Stimulated activated CD4-positive, alpha-beta T cell treated with anti-CD3 and anti-CD28 coated beads, Interleukin-1b, Interleukin-23, amount 100 ng/mL, for 1 hour (primary cell): ENCODE measurements around the gene BYSL.

Experiments used
- DNase-seq, 2 donors: peaks; one replicate each; pipeline ENCODE4 v3.0.0-alpha.2; 2020; ENCODE audit warnings: low read depth in 2 of 2

The BYSL gene

DNA sequence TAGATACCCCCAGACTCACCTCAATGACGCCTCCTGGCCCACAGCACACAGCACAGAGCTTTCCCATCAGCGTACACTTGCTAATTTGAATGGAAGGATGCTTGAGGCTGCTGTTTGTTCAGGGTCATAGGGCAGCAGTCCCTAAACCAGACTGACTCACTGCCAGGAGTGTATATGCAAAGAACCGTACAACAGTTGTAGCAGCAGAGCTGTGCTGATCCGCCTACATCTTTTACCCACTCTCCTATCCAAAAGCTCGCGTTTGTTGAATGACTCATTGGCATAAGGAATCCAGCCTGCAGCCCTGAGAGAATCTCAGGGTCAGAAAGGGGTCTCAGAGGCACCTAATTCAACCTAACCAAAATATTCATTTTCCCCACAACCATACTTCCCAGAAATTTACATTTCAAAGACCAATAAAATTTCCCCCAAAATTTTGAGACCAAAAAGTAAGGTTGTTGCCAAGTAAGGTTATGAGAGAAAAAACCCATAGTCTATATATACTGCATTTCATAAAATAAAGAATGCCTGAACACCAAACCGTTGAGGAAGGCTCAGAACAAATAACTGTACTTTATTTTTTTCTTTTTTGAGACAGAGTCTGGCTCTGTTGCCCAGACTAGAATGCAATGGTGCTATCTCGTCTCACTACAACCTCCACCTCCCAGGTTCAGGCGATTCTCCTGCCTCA lies 55.6 kb downstream of the BYSL start:
- DNase-seq, result no peak
